GM18517 (cell line): ENCODE results near the gene SPDYE9.
"Not testable (repeated sequence)": the region's sequence is repeated elsewhere in the genome, so short reads cannot be mapped to it uniquely, and the experiment has no call there.

ENCODE experiments used
- ATAC-seq: cut with Tn5 transposase; IDR thresholded peaks from one replicate; pipeline ENCODE4 v1.9.1; 2021; ENCODE audit warnings: mild to moderate bottlenecking, moderate library complexity; ENCODE audit not compliant: unreplicated experiment

SPDYE9 gene, protein sequence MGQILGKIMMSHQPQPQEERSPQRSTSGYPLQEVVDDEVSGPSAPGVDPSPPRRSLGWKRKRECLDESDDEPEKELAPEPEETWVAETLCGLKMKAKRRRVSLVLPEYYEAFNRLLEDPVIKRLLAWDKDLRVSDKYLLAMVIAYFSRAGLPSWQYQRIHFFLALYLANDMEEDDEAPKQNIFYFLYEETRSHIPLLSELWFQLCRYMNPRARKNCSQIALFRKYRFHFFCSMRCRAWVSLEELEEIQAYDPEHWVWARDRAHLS

DNA sequence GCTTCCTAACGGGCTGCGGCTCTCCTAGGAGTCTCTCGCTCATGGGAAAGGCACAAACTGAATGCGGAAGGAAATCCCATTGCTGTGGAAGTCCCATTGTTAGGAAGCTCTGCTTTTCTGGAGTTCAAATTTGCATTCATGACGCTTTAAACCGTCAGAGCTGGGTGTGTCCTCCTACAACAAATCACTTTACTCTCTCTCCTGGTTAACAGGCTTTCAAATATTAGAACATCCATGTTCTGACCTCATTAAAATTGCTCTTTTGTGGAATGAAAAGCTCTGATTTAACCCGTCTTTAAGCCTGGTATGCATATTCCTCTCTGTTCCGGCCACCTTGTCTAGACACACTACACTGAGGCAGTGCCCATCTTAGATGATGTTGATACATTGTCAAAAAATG lies at the start of gene SPDYE9:
Gene SPDYE9 (minus strand): TSS at position 101 of the 400 bp plus-strand sequence. CDS start 1,800 bp downstream, outside the sequence.
- ATAC-seq = not testable (repeated sequence)

GRCh38 chr7:73134866-73135265 lies 49.0 kb upstream of the SPDYE9 start:
- ATAC-seq = not testable (repeated sequence)

GRCh38 chr7:73132651-73133217 lies 46.9 kb upstream of the SPDYE9 start:
- not testable (repeated sequence) for ATAC-seq

- not testable (repeated sequence) for ATAC-seq
Measured at GRCh38 chr7:73130612-73131011, 44.8 kb upstream of the SPDYE9 start.

DNA sequence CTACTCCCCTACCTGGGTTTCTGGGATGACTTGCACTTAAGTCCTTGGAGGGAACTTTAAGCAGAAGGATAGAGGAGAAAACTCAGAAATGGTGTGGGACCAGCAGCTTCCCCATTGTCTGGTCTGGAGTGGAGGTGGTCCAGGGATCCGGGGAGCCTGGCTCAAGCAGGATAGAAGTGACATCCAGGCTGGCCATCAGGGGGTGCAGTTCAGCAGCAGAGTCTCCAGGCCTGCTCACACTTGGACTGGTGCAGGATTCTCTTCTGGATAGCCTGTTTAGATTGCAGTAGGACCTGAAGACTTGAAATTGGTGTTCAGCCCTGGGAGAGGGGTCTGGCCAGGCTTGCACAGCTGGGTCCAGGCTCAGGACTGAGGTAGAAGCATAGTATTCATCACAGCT lies 38.3 kb upstream of the SPDYE9 start:
- not testable (repeated sequence) for ATAC-seq

GRCh38 chr7:73122778-73123447 lies 37.1 kb upstream of the SPDYE9 start:
- not testable (repeated sequence) for ATAC-seq

DNA sequence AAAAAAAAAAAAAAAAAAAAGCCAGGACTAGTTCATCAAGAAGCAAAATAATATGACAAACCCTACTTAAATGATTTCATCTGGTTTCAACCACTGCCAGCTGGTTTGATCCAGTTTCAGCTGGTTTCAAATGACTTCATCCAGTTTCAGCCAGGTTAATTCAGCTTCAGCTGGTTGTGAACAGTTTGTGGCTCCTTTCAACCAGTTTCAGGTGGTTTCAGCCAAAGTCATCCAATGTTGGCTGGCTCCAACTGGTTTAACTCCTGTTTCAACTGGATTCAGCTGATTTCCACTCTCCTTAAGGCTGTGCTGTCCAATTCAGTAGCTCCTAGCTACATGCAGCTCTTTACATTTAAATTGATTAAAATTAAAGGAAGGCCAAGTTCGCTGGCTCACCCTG lies 32.3 kb upstream of the SPDYE9 start:
- not testable (repeated sequence) for ATAC-seq

GRCh38 chr7:73057811-73058210 lies 28.0 kb downstream of the SPDYE9 start, which contains the start of gene SPDYE11:
TSS of gene SPDYE11 (minus strand) at chr7:73057911. CDS start at chr7:73056111, 1,800 bp downstream.
- not testable (repeated sequence) for ATAC-seq

GRCh38 chr7:73029666-73030065 lies 56.2 kb downstream of the SPDYE9 start, which contains the start of gene SPDYE8:
TSS of gene SPDYE8 (minus strand) at chr7:73029766. CDS start at chr7:73027966, 1,800 bp downstream.
- ATAC-seq = not testable (repeated sequence)
